Heart right ventricle (tissue), 16 donors: ENCODE results near the gene ADAMTS2. TPM values are rescaled to one million over a fixed set of nuclear protein-coding genes. Genes with fewer than 3 reads are reported as not detected.

Experiments
- ATAC-seq, 8 donors: fragments of 200-7000 bp; cut with Tn5 transposase; one replicate each; pipeline ENCODE4 v1.9.1; 2020; ENCODE audit warnings: mild to moderate bottlenecking in 8 of 8, moderate library complexity in 8 of 8, moderate number of reproducible peaks in 1 of 8
- DNase-seq, 2 donors: peaks; one replicate each; pipeline ENCODE4 v3.0.0-alpha.2; 2020
- H3K27ac ChIP-seq, 10 donors: fragments of 200-600 bp; sonication (generic) in 2 of 10; one replicate each; pipeline versions ENCODE4 v1.5.0 to v1.8.0; 2020 to 2022; ENCODE audit warnings: mild to moderate bottlenecking in 3 of 10
- H3K27me3 ChIP-seq, 7 donors: fragments of 200-600 bp; one replicate each; pipeline ENCODE4 v1.8.0; 2021 to 2022; ENCODE audit warnings: mild to moderate bottlenecking in 2 of 7
- H3K36me3 ChIP-seq, 9 donors: fragments of 200-600 bp; sonication (generic) in 1 of 9; one replicate each; pipeline versions ENCODE4 v1.5.0 to v1.8.0; 2020 to 2022; ENCODE audit warnings: mild to moderate bottlenecking in 2 of 9
- H3K4me1 ChIP-seq, 9 donors: fragments of 200-600 bp; sonication (generic) in 1 of 9; one replicate each; pipeline versions ENCODE4 v1.5.0 to v1.8.0; 2020 to 2022; ENCODE audit warnings: mild to moderate bottlenecking in 4 of 9
- H3K4me3 ChIP-seq, 10 donors: fragments of 200-600 bp; sonication (generic) in 2 of 10; one replicate each; pipeline versions ENCODE4 v1.5.0 to v1.8.0; 2020 to 2022; ENCODE audit warnings: mild to moderate bottlenecking in 7 of 10, moderate library complexity in 2 of 10
- H3K9me3 ChIP-seq, 11 donors: fragments of 200-600 bp in 10 of 11; sonication (generic) in 2 of 11; one replicate each; pipeline versions ENCODE4 v1.5.0 to v1.8.0; 2013 to 2022; ENCODE audit warnings: mild to moderate bottlenecking in 2 of 11, control low read depth in 1 of 11, moderate library complexity in 1 of 11
- CTCF ChIP-seq, 9 donors: fragments of 200-600 bp; sonication (generic) in 2 of 9; IDR thresholded peaks; one replicate each; pipeline versions ENCODE4 v1.5.0 to v1.8.0; 2021 to 2022; ENCODE audit warnings: antibody characterized with exemption in 9 of 9, mild to moderate bottlenecking in 5 of 9, moderate library complexity in 1 of 9
- WGBS, 2 donors: extraction: QIAGEN DNeasy Blood & Tissue Kit; methylation state at CpG; one replicate each; pipeline ENCODE4 v1.1.7; 2013; ENCODE audit warnings: inconsistent platforms in 1 of 2; 5-methylcytosine and 5-hydroxymethylcytosine counted together
- intact Hi-C, 10 donors: fragments of 100-400 bp; cut with DNase I; formaldehyde crosslinking; loops; one replicate each; pipeline versions ENCODE4 v1.11.1 to v1.14.2; 2022
- polyA plus RNA-seq, 2 donors: library from polyadenylated mRNA; stranded (reverse); fragments of 200-250 nt; gene quantifications; one replicate each; pipeline ENCODE4 v1.2.3, GENCODE V29; 2013
- total RNA-seq, 10 donors: library from RNA; stranded (reverse); fragmentation: NEBNext Ultra II Directional in 3 of 10; extraction: Animal tissue kit (Norgen Biotek cat#: 25700) in 3 of 10; gene quantifications; one replicate each; pipeline versions ENCODE4 v1.2.1 to v1.2.4, GENCODE V29; 2021 to 2023
- donor health status: Arrhythmogenic right ventricular cardiomyopathy.
- donor health status: ischemic (EF 13 %, LVEDD 7.1; RV severe dilation, severe dysfunction).
- donor health status: healthy with polysubstance abuse.
- donor health status: DM: no; HTN: yes; CAD: no.
- donor health status: DM: no; HTN: no; CAD: no.
- donor health status: ischemic (EF 25% LVEDD 6.9; RV normal size, moderate dysfunction).
- donor health status: ischemic (EF 25% LVEDD 5.7; RV mildly dilated, moderate dysfunction).
- donor health status: healthy.
- donor health status: DM: yes; HTN: yes; CAD: no.
- donor health status: Ischemic cardiomyopathy.
- donor health status: ischemic (EF 35%, LVEDD 5.7; RV mildly dilated, moderate dysfunction).
- donor health status: nonischemic (EF 11% LVEDD 7.7; RV severe dilation, severe dysfunction).
- donor health status: DM: yes; HTN: yes; CAD: no.
- donor health status: PGD.
- donor health status: ischemic (EF 29% LVEDD 5.4; RV normal size, mild dysfunction).
- donor health status: nonischemic (EF 23%, LVEDD 6.1; RV moderate dilation, normal function).

Gene ADAMTS2
- total and polyA plus RNA-seq, 12 donors, result 1.7 to 13.5 (median 3.9) TPM

GRCh38 chr5:179307931-179308471, 37.3 kb downstream of the ADAMTS2 start:
- H3K27me3 ChIP-seq, result no peaks in the 10 kb centered on the region
- WGBS, 2 donors, result 87 to 89% methylated on average over 24 of the region's 24 CpGs
- no peak for TF ChIP-seq CTCF (IDR thresholded peaks at IDR 0.05)
- H3K9me3 ChIP-seq, result peaks cover 0 to 39% (median 17%) of the 10 kb centered on the region in 11 donors
- H3K27ac ChIP-seq, result no peak overlapping the region
- intact Hi-C loops, result no loop called here
- H3K4me3 ChIP-seq, result no peak overlapping the region
- peaks cover 0 to 16% (median 0%) of the 10 kb centered on the region in 9 donors for H3K4me1 ChIP-seq
- no peaks in the 10 kb centered on the region for H3K36me3 ChIP-seq
- DNase-seq (no peak), ATAC-seq (peak in 1 of 8 donors; percentile 31)

GRCh38 chr5:179307013-179307800, 38.1 kb downstream of the ADAMTS2 start:
- H3K27ac ChIP-seq, result peak overlapping the region in 1 of 10 donors; percentile 56
- H3K36me3 ChIP-seq, result no peaks in the 10 kb centered on the region
- intact Hi-C loops, result no loop called here
- H3K9me3 ChIP-seq, result peaks cover 0 to 34% (median 17%) of the 10 kb centered on the region in 11 donors
- no peak for TF ChIP-seq CTCF (IDR thresholded peaks at IDR 0.05)
- H3K27me3 ChIP-seq, result no peaks in the 10 kb centered on the region
- peak in 1 of 2 donors; percentile 7 for DNase-seq
- ATAC-seq, result peak in 2 of 8 donors; percentile 6 to 36
- peaks cover 0 to 18% (median 0%) of the 10 kb centered on the region in 9 donors for H3K4me1 ChIP-seq
- 92 to 93% methylated on average over 29 of the region's 29 CpGs for WGBS, 2 donors
- no peak overlapping the region for H3K4me3 ChIP-seq

- WGBS, 2 donors, result 90 to 91% methylated on average over 7 of the region's 7 CpGs
- Histone ChIP-seq H3K27me3 (peaks cover 0 to 3% (median 0%) of the 10 kb centered on the region in 7 donors), H3K9me3 (peaks cover 0 to 34% (median 17%) of the 10 kb centered on the region in 11 donors), H3K27ac (peak overlapping the region in 1 of 10 donors; percentile 56), H3K36me3 (no peaks in the 10 kb centered on the region), H3K4me3 (no peak overlapping the region), H3K4me1 (peaks cover 0 to 24% (median 0%) of the 10 kb centered on the region in 9 donors)
- TF ChIP-seq CTCF (IDR thresholded peaks at IDR 0.05), result no peak
- intact Hi-C loops, result no loop called here
- DNase-seq (peak in 1 of 2 donors; percentile 0), ATAC-seq (no peak)
Observed at GRCh38 chr5:179306191-179307012, 38.9 kb downstream of the ADAMTS2 start.

GRCh38 chr5:179304871-179305270, 40.4 kb downstream of the ADAMTS2 start:
- H3K9me3 ChIP-seq, result peaks cover 0 to 34% (median 17%) of the 10 kb centered on the region in 11 donors
- H3K27me3 ChIP-seq, result peaks cover 0 to 3% (median 0%) of the 10 kb centered on the region in 7 donors
- peaks cover 0 to 25% (median 0%) of the 10 kb centered on the region in 9 donors for H3K4me1 ChIP-seq
- no peak for DNase-seq
- intact Hi-C loops, result no loop called here
- peak overlapping the region in 1 of 10 donors; percentile 54 for H3K27ac ChIP-seq
- no peak for ATAC-seq
- H3K36me3 ChIP-seq, result no peaks in the 10 kb centered on the region
- no peak overlapping the region for H3K4me3 ChIP-seq
- whole genome bisulfite sequencing, 2 donors, result 84 to 85% methylated on average over 1 of the region's 1 CpG
- no peak for TF ChIP-seq CTCF (IDR thresholded peaks at IDR 0.05)
